Activated CD8-positive, alpha-beta memory T cell treated with anti-CD3 and anti-CD28 coated beads, Interleukin-2, amount 50 U/mL, for 24 hours (primary cell): ENCODE results near the gene SMARCC2.

Source experiments
- DNase-seq: peaks from one replicate; pipeline ENCODE4 v3.0.0-alpha.2; 2020; ENCODE audit errors: extremely low read depth

The SMARCC2 gene

DNA sequence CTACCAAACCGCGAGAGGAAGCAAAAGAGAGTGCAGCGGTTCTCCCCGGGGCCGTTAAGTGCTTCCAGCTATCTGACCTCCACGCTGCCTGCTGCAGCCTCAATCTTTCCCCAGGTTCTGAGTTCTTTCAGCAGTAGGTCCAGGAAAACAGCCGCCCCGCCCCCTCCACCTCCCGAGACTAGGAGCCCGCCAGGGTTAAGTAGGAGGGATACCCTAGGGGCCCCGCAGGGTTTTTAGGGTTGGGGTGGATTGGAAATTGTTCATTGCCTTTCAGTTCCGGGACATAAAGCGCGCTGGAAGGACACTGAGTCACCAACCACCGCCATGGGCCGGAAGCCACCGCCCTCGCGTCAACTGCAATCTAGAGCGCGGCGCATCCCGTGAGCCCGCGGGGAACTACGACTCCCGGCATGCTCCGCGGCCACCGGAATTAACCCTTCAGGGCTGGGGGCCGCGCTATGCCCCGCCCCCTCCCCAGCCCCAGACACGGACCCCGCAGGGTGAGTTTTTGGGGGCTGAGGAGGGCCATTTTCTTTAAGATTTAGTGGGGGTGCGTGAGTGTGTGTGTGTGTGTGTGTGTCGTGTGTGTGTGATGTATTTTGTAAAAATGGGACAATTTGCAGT, 37.0 kb downstream of the SMARCC2 start, which contains the start of gene MYL6B:
MYL6B (plus strand) TSS at position 456 of the 624 bp plus-strand sequence. CDS start 1,332 bp downstream, outside the sequence.
- DNase-seq, result peak; percentile 86

DNA sequence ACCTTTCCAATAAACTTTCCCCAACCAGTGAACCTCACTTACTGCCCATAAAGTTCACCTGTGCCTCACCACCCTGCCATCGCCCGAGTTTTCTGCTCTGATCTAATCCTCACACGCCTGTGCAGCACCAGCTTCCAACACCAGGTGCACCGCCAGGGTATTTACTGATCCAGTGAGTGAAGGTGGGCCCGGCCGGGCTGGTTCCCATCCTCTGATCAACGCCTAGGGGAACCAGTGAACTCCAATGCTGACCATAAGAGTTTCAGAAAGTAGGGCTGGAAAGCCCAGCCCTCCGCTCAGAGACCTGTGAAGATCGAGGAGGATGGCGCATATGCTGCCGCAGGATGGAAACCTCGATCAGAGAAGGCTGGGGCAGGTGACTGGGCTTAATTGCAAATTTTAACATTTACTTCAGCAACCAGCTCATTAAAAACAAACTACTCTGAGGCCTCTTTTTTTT, 37.6 kb downstream of the SMARCC2 start:
- DNase-seq, result no peak

DNA sequence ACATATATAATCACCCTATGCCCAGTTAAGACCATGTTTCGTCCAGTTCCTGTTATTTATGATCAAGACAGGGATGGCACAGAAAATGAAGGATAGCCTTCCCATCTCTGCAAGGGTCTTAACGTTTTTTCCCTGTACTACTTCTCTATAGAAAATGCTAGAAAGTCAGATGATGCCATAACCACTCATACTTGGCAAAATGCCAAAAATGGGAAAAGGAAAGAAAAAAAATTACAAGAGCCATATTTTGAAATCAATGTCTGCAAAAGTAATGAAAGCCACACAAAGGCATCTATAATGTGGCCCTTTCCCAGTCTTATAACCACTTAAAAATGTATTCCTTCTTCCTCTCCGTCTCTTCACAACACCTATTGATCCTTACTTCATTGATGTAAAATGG, 38.7 kb downstream of the SMARCC2 start:
- no peak for DNase-seq

DNA sequence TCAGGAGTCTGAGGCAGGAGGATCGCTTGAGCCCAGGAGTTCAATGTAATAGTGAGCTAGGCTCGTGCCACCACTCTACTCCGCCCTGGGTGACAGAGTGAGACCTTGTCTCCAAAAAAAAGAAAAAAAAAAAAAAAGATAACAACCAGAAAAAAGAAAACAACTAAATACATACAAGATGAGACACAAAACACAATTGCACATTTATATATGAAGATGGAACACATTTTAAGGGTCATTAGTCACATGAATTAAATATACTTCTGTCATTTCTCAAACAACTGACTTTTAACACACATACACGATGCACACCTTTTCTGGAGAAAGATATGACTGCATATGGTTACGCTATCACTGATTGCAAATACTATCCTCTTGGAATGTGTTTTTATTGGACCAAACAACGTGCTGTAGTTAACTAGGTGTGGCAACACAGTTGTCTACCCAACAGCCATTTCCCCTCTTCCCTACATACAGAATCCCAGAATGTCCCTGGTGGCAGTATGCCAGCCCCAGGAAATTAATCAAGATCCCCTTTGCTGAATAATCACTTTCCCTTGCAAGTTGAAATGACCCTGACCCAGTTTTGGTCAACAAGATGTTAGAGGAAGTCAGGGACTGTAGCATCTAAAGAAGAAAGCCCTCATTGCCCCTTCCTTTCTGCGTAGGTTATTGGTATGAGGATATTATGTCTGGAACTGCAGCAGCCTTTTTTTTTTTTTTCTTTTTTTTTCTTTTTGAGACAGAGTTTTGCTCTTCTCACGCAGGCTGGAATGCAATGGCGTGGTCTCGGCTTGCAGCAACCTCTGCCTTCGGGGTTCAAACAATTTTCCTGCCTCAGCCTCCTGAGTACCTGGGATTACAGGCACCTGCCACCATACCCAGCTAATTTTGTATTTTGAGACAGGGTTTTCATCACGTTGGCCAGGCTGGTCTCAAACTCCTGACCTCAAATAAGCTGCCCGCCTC, 42.5 kb downstream of the SMARCC2 start:
- DNase-seq, result no peak

DNA sequence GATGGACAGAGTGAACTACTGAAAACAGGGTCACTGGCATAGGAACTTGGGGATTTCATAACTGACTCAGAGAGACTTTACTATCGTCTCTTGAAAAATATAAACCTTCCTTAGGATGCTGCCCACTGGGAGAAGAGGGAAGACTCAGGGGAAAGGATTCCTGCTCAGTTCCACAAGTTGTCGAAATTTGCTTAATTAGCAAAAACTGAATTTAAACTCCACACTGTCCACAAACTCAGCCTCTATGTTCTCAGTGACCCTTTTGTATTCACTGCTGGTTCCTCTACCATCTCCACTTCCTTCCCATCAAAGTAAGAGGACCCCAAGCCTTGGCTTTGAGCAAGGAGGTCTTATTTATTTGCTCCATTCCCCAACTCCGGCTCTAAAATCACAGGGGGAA, 44.1 kb downstream of the SMARCC2 start:
- DNase-seq, result no peak

DNA sequence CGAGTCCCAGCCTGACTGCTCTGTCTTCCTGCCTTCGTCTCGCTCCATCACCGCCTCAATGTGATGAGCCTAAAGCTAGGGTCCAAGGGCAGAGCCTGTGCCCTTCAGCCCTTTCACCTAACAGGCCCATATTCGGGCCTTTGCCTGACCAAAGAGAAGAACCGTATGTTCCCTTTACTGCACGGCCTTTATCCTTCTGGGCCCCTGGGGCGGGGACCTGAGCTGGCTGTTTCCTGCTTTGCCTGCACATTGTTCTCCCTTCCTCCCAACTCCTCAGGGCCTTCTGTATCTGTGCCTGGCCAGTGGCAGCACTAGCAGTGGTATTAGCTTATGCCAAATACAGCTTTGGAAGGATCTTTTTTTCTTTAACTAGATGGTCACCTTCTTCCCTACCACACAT, 45.4 kb downstream of the SMARCC2 start:
- DNase-seq, result no peak

DNA sequence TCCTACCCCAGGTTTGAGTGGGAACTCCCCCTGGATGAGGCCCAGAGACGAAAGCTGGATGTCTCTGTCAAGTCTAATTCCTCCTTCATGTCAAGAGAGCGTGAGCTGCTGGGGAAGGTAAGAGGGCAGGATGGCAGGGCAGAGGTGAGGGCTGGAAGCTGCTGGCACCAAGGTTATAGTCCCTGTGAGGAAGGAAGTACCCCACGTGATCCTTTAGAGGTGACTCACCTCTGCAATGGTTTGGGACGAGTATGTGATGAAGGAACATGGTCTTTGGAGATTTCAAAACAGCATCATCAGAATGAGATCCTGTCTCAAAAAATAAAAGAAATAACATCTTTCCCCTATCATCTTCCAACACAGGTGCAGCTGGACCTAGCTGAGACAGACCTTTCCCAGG, 46.1 kb downstream of the SMARCC2 start:
- no peak for DNase-seq

DNA sequence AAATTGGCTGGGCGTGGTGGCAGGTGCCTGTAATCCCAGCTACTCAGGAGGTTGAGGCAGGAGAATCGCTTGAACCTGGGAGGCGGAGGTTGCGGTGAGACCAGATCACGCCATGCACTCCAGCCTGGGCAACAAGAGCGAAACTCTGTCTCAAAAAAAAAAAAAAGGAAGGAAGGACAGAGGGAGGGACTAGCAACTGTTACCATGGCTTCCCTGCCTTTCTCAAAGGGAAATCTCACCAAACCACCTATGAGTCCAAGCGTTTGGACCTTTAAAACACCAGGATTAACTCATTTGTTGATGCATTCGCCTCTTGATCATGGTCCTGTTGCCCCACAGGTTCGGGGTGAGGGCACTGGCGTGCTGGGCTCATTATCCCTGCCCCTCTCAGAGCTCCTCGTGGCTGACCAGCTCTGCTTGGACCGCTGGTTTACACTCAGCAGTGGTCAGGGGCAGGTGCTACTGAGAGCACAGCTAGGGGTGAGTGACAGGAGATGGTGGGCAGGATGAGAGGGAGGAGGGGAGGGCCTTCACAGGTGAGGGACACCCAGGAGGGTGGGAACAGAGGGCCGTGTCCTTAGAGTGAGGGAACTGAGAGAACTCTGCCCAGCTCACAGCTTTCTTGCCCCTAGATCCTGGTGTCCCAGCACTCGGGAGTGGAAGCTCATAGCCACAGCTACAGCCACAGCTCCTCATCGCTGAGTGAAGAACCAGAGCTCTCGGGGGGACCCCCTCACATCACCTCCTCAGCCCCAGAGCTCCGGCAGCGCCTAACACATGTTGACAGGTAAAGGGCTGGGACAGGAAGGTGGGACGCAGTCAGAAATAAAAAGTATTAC, 47.1 kb downstream of the SMARCC2 start:
- no peak for DNase-seq

DNA sequence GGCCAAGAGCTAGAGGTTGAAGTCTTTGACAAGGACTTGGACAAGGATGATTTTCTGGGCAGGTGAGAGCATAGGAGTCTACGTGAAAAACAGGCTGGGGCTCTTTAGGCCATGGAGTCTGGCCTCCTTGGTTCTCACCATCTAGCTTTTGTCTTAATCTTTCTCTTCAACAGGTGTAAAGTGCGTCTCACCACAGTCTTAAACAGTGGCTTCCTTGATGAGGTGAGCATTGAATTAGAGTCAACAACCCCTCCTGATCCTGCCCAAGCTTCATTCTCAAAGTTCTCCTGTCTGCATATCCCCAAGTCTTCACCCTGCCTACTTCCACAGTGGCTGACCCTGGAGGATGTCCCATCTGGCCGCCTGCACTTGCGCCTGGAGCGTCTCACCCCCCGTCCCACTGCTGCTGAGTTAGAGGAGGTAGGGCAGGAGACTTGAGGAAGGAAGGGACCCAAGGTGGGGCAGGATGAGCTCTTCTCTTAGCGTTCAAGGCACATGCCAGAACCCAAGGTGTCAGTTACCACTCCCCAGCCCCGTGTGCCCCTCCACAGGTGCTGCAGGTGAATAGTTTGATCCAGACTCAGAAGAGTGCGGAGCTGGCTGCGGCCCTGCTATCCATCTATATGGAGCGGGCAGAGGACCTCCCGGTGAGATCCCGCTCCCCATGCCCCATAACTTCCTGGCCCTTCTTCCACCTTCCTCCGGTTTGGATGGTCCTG, 51.3 kb downstream of the SMARCC2 start:
- DNase-seq, result no peak

DNA sequence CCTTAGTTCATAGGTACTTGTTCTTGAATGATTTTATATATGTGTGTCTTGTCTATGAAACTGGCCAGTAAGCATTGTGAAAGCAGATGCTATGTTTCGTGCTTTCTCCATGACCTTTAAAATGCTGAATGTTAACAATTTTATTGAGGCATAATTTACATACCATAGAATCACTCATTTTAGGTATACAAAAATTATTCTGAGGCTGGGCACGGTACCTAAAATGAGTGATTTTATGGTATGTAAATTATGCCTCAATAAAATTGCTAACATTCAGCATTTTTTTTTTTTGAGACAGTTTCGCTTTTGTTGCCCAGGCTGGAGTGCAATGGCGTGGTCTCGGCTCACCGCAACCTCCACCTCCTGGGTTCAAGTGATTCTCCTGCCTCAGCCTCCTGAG, 54.4 kb downstream of the SMARCC2 start:
- no peak for DNase-seq

DNA sequence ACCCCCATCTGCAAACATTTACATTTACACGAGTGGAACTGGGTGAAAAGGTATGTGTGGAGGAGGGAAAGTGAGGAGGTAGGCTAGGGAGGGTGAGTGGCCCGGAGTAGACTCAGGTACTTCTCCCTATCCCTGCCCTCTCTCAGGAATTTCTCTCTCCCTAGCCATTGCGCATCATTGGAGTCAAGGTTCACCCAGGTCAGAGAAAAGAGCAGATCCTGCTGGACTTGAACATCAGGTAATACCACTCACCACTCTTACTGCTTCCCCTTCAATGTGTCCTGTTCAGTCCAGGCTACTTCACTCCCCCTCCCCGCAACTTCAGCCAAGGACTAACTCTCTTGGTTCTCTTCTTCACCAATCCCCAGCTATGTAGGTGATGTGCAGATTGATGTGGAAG, 58.4 kb downstream of the SMARCC2 start:
- DNase-seq, result no peak

DNA sequence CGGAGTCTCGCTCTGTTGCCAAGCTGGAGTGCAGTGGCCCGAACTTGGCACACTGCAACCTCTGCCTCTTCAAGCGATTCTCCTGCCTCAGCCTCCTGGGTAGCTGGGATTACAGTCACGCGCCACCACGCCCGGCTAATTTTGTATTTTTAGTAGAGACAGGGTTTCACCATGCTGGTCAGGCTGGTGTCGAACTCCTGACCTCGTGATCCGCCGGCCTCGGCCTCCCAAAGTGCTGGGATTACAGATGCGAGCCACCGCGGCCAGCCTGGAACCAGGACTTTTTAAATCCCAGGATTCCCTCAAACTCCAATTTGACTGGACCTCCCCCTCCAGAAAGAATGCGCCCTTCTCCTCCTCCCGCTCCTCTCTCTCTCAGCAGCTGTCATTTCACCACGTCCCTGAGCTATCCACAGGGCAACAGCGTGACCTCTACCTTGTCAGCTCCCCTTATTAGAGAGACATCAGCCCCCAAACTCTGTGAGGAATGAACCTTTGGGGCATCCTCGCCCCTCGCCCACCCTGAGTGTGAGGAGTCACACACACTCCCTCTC, 59.3 kb downstream of the SMARCC2 start:
- DNase-seq, result no peak

DNA sequence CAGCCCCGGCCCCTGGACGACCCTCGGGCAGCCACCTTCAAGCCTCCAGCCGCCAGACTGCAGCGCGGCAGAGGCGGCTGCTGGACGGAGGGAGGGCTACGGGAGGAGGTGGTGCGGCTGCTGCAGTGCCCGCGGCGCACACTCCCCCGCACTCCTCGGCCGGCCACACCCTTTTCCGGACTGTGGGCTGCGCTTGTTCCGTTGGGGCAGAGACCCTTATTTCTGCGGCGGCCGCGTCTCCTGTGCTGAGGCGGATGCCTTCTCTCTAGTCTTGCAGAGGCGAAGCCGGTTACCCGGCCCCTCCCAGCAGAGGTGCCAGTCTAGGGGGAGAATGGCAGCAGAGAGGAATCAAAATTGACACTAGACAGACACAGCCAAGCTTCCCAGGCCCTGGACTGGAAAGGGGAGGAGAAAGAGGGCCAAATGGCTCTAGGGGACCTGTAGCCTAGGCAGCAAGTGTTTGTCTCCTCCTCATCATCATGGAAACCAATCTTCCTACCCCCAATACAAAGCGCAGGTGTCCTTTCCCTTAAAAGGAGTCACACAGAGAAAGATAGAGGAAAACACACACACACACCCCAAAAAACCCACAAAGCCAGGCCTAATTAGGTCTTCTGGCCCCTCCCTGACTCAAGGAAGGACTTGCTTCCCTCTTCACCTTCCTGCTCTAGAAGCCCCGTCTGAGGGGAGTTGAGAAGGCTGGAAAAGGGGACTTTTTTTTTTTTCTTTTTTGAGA, 59.9 kb downstream of the SMARCC2 start:
- DNase-seq, result no peak

DNA sequence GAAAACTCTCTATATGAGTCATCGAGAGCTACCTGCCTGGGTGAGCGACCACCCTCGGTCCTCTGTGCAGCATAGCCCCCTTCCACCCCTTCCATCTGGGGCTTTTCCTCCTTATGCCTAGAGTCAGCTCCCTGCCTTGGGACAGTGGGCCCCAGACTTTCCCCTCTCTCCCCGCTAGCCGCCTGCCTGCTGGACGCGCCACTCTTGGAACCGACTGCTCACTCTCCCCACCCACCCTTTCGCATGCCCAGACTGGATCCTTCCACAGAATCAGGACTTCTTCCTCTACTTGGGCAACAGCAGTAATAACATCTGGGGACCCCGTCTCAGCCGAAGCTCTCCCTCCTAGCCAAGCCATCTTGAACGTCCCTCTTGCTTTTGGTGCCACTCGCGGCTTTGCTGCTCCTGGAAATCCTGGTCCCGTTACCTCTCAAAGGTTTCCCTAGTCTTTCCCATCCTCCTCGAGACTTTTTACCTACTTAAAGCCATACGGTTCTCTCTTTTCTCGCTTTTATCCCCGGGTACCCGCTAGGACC, 60.5 kb downstream of the SMARCC2 start:
- DNase-seq, result no peak

DNA sequence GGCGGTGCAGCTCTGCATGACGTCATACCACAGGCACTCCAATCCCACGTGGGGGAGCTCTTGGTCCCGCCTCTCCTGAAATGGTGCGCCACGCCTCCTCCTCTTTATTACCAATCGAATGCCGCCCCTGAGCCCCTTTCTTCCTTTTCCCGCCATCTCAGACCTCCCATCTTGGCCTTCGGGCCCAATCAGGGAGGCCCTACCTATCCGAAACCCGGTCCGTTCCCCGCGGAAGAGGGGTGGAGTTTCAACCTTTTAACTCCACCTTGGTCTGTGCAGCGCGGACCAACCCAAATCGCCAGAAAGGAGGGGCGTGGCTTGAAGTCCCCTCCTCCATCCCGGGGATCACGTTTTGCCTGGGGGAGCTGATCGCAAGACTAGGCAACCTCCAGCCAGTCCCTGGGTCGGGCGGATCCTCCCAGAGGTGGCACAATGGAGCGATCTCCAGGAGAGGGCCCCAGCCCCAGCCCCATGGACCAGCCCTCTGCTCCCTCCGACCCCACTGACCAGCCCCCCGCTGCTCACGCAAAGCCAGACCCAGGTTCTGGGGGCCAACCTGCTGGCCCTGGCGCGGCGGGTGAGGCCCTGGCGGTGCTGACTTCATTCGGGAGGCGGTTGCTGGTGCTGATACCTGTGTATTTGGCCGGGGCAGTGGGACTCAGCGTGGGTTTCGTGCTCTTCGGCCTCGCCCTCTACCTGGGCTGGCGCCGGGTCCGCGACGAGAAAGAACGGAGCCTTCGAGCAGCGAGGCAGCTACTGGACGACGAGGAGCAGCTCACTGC, 61.2 kb downstream of the SMARCC2 start, which contains the start of gene ESYT1:
ESYT1 (plus strand) TSS at position 380 of the 782 bp plus-strand sequence; CDS start at position 433, 53 bp downstream.
- DNase-seq, result peak; percentile 92

DNA sequence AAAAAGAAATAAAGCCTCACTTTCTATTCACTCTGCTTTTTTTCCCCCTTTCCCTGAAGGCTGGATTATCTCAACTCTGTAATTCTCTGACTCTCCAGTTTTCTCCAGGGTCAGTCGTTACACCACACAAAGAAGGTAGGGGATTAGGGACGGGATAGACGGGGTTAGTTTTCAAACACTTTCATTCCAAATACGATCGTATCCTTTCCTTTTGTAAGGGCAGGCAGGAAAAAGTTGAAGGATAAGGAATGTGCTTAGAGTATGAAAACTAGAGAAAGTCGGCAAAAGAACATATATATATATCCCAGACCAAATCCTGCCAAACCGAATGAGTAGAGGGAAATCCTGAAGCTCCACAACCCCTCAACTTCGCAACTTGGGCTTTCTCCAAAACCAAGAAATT, 61.8 kb downstream of the SMARCC2 start:
- DNase-seq, result no peak

DNA sequence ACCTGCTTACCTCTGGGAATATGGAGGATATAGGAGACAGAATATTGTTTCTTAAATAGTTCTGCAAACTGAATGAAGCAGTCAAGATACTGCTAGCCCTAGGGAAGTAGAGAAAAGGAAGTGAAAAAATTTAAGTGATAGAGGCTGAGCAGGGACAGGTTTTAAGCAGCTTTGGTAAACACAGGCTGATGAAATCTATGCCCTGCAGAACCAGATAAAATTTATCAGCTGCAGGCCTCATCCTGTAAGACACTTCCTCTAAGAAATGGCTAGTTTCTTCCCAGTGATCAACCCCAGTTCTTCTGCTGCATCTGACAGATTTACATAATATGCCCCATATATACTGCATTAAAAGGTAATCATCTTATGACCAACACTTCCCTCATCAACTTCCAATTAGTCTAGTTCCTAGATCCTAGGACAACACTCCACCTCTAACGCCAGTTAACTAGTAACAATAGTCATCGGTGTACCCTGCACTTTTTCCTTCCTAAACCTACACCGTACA, 62.5 kb downstream of the SMARCC2 start:
- no peak for DNase-seq

DNA sequence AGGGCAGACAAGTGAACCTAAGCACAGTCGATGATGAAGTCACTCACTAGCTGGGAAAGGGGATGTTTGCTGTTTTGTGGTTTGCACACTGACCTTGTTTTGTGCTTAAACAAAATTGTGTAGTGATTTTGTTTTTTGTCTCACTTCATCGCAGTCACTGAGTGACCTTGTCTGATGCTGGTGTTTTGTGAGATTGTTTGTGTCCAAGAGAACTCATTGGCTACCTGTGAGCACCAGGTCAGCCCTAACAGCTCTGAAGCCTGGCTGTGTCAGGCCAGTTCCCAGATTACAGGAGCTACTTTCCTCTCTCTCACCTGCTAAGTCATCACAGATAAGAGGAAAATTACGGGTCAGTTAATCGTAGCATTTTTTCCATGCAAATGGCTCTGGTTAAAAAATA, 65.2 kb downstream of the SMARCC2 start:
- DNase-seq, result no peak

DNA sequence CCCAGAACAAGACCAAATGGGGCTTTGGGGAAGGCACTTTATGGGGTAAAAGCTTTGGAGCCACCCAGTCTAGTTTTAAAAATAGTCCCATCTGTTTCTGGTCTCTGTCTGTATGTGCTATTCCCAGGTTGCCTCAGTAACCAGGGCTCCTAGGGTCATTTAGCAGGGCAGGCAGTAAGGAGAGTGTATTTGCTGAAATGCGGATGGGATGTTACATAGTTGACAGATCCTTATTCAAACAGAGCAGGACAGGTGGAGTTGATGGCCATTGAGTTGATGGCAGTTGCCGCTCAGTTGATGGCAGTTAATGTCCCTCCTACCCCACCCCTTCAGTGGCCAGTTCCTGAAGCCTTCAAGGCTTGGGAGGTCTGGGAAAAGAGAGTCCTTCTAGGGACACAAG, 66.6 kb downstream of the SMARCC2 start:
- DNase-seq, result no peak
